ENCODE data around the gene PML.

DNA sequence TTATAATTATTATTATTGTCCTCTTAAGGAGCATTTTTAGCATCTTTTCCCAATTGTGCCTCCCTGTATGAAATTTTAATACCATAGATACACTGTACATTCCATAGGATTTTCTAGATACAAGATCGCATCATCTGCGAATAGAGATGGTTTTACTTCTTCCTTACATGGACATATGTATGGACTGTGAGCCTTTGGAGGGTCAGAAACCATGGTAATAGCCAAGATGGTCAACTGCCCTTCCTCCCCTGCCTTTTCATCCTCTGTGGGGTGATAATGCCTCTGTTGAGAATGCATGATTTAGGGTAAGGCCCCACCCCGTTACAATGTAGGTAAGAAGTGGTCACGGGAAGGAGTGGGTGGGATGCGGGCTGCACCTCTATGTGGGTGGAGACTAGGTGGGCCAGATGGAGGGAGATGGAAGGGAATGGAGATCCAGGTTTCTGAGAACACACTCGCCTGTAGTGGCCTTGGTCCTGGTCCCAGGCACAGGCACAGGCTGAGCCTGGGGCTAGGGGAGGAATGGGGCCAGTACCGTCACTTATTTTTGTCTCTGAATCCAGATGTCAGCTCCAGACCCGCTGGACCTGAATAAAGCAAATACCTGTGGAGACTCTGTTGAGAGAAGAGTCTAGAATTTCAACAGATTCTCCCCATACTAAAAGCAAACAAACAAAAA lies 56.2 kb downstream of the PML start:
- TF ChIP-seq CTCF (IDR thresholded peaks at IDR 0.05; ENCODE audit: low read depth, low read length, missing input control), result no peak
- no peak for TF ChIP-seq GABPA (IDR thresholded peaks at IDR 0.05 in 1 of 2, conservative IDR thresholded peaks at IDR 0.05 in 1 of 2)
- TF ChIP-seq SP1 (IDR thresholded peaks at IDR 0.05), result no peak
- no peak for TF ChIP-seq ZBTB33 (IDR thresholded peaks at IDR 0.05)
- no peak for TF ChIP-seq EGR1 (IDR thresholded peaks at IDR 0.05; ENCODE audit: low read depth in 2 of 2)
- TF ChIP-seq JUND (IDR thresholded peaks at IDR 0.05), result no peak
- no peak for TF ChIP-seq ATF3 (IDR thresholded peaks at IDR 0.05)
- no peak for TF ChIP-seq REST (IDR thresholded peaks at IDR 0.05)
- TF ChIP-seq MAX (IDR thresholded peaks at IDR 0.05), result no peak
- no peak for TF ChIP-seq RAD21 (IDR thresholded peaks at IDR 0.05)
- TF ChIP-seq RXRA (IDR thresholded peaks at IDR 0.05), result no peak
- no peak for TF ChIP-seq YY1 (IDR thresholded peaks at IDR 0.05)

All from liver (tissue), 3 donors.